GM18870 (cell line): Measurements from ENCODE around the gene SYNPR.

Experiments used
- ATAC-seq: cut with Tn5 transposase; IDR thresholded peaks from one replicate; pipeline ENCODE4 v1.9.1; 2021; ENCODE audit warnings: moderate library complexity; ENCODE audit not compliant: unreplicated experiment

The SYNPR gene

GRCh38 chr3:63462732-63463131 is 184.6 kb downstream of the SYNPR start:
- ATAC-seq, result no peak

GRCh38 chr3:63467392-63467791 is 189.3 kb downstream of the SYNPR start:
- no peak for ATAC-seq

- ATAC-seq, result no peak
Measured at GRCh38 chr3:63470745-63471144, 192.6 kb downstream of the SYNPR start.

GRCh38 chr3:63471781-63472180 is 193.7 kb downstream of the SYNPR start:
- ATAC-seq, result no peak

GRCh38 chr3:63473641-63474166 is 195.6 kb downstream of the SYNPR start:
- no peak for ATAC-seq

GRCh38 chr3:63474828-63475518 is 196.9 kb downstream of the SYNPR start:
- no peak for ATAC-seq

- no peak for ATAC-seq
Measured at GRCh38 chr3:63477494-63478129, 199.5 kb downstream of the SYNPR start.

- no peak for ATAC-seq
Measured at GRCh38 chr3:63478990-63479660, 201.0 kb downstream of the SYNPR start.

- no peak for ATAC-seq
Measured at GRCh38 chr3:63479661-63480035, 201.5 kb downstream of the SYNPR start.

GRCh38 chr3:63481627-63482026 is 203.5 kb downstream of the SYNPR start:
- no peak for ATAC-seq

- ATAC-seq, result no peak
Measured at GRCh38 chr3:63482341-63482740, 204.2 kb downstream of the SYNPR start.

GRCh38 chr3:63492464-63492863 is 214.4 kb downstream of the SYNPR start:
- no peak for ATAC-seq

GRCh38 chr3:63493101-63493500 is 215.0 kb downstream of the SYNPR start:
- ATAC-seq, result no peak

GRCh38 chr3:63494646-63495045 is 216.5 kb downstream of the SYNPR start:
- ATAC-seq, result no peak

GRCh38 chr3:63497641-63498040 is 219.5 kb downstream of the SYNPR start:
- ATAC-seq, result no peak

GRCh38 chr3:63500196-63500595 is 222.1 kb downstream of the SYNPR start:
- no peak for ATAC-seq

GRCh38 chr3:63508305-63508704 is 230.2 kb downstream of the SYNPR start:
- no peak for ATAC-seq

GRCh38 chr3:63508771-63509170 is 230.7 kb downstream of the SYNPR start:
- ATAC-seq, result no peak

- ATAC-seq, result no peak
Measured at GRCh38 chr3:63513791-63514190, 235.7 kb downstream of the SYNPR start.

- no peak for ATAC-seq
Measured at GRCh38 chr3:63514678-63515077, 236.6 kb downstream of the SYNPR start.

- no peak for ATAC-seq
Measured at GRCh38 chr3:63519426-63519825, 241.3 kb downstream of the SYNPR start.

GRCh38 chr3:63521657-63522056 is 243.5 kb downstream of the SYNPR start:
- ATAC-seq, result no peak
